GM19023 (cell line): Measurements from ENCODE around the gene DMAP1.
"Not testable (repeated sequence)": the region's sequence is repeated elsewhere in the genome, so short reads cannot be mapped to it uniquely, and the experiment has no call there.

Experiments
- ATAC-seq: cut with Tn5 transposase; IDR thresholded peaks from one replicate; pipeline ENCODE4 v1.9.1; 2021; ENCODE audit warnings: mild to moderate bottlenecking, moderate library complexity; ENCODE audit not compliant: unreplicated experiment

DMAP1 gene, protein sequence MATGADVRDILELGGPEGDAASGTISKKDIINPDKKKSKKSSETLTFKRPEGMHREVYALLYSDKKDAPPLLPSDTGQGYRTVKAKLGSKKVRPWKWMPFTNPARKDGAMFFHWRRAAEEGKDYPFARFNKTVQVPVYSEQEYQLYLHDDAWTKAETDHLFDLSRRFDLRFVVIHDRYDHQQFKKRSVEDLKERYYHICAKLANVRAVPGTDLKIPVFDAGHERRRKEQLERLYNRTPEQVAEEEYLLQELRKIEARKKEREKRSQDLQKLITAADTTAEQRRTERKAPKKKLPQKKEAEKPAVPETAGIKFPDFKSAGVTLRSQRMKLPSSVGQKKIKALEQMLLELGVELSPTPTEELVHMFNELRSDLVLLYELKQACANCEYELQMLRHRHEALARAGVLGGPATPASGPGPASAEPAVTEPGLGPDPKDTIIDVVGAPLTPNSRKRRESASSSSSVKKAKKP

DNA sequence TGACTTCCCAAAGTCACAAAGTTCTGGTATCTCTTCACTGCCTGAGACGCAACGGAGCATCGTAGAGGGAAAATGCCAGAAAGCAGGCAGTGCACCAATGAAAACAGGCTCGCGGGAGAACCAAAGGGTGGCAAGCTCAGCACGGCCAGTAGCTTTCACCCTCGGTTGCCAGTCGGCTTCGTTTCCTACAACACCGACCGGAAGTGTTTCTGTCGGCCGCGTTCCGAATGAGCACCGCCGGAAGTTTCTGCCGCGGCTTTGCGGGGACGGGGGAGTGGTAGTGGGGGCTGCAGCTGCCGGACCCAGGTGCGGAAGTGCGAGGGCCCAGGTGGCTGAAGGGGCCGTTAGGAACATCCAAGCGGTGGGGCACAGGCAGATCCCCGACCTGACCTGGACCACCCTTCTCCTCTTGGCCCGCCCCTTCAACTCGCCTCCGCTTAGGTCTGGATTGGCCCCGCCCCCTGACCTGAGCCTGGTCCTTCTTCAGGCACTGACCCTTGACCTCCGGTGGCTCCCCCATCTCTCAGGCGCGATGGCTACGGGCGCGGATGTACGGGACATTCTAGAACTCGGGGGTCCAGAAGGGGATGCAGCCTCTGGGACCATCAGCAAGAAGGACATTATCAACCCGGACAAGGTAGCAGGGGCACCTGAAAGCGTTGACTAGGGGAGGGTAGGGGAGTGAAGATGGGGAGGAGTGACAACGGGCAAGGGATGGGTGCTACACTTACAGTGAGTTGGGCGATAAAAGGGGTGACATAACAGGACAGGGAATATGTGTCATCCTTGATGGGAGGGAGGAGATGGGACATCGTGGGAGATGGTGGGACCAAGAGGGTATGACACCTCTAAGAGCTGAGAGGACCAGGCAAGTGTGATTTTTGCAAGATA is at the start of gene DMAP1:
TSS of gene DMAP1 (plus strand) at position 250 of the 891 bp plus-strand sequence. CDS start at position 533, 283 bp downstream.
- peak; percentile 72 for ATAC-seq

DNA sequence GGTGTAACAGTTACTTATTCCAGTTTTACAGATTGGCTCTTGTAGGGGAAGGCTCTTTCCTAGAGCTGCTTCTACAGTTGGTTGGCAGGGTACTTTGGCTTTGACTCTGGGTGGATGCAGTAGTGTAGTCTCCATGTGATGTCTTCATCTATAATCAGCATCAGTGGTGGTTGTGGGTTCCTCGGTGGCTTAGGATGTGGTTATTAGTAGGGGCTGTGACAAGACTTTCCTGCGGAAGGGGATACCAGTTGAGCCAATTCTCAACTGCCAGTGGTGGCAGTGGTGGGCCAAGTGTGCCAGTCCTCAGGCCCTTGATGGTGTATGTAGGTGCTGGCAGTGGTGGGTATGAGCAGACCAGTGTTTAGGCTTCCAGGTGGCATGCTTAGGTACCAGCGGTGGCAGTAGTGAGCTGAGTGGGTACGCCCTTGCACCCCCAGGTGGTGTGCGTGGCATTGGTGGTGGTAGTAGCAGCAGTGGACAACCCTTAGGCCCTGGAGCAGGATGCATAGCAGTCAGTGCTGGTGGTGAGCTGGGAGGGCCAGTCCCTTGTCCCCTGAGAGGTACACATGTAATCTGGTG is 44.7 kb upstream of the DMAP1 start:
- no peak for ATAC-seq

DNA sequence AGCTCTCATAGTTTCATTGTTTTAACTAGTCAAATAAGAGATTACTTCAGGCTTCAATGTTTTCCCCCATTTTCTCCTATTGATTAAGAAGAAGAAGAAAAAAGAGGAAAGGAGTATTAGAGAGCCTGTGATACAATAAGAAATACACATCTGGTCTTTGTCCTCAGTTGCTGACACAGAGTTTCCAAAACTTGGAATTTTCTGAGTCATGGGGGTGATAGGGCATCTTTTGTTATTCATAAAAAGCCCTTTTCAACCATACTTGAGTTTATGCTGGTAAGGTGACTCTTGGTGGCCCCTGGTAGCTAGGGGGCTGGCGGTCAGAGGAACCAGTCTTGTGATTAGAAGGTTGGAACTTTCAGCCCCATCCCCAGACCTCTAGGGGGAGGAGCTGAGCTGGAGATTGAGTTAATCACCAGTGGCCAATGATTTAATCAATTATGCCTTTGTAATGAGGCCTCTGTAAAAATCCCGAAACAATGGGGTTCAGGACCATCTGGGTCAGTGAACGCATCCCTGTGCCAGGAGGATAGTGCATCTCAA is 42.9 kb upstream of the DMAP1 start:
- no peak for ATAC-seq

DNA sequence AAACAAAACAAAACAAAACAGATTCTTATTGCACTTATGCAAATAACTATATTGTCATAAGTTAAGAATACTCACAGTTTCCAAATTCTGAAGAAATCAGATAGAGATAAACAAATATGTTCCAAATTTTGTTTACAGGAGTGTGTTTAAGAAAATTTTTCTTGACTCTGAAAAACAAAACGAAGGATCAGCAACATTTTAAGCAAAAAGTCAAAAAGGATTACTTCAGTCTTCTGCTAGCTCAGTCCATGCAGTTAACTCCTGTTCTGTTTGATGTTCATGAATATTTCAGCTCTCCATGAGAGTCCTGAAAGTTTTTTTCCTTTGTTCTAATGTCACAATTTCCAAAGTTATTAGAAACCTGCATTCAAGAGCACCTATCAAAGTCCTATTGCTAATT is 38.6 kb upstream of the DMAP1 start:
- ATAC-seq = no peak

DNA sequence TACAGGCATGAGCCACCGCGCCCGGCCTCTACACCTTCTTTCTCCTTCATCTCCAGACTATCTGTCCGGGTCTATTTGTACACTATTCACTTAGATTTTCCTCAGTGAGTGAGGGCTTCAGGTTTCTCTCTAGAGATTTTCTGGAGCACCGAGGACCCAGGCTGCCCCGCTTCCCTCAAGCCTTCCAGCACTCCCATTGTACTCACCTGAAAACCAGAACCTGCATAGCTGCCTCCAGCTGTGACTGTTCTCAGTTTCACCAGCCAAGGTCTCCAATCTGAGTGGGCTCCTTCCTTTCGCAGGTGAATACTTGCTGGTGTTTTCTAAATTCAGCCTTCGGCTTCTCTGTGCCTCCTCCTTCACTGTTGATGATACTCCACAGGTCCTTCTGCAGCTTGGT is 12.9 kb upstream of the DMAP1 start:
- ATAC-seq = no peak

DNA sequence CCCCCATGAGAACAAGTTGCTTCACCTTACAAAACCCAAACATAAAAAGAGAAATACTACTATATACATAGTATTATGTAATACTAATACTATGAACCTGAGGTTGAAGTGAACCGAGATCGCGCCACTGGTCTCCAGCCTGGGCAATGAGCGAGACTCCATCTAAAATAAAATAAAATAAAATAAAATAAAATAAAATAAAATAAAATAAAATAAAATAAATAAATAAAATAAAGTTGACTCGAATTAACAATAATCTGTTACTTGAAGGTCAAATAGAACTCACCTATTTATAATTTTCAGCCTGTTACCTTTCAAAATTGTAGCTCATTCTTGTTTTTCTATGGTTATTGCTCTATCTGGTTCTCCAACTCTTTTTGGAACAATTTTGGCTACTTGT is 6.7 kb upstream of the DMAP1 start:
- not testable (repeated sequence) for ATAC-seq

DNA sequence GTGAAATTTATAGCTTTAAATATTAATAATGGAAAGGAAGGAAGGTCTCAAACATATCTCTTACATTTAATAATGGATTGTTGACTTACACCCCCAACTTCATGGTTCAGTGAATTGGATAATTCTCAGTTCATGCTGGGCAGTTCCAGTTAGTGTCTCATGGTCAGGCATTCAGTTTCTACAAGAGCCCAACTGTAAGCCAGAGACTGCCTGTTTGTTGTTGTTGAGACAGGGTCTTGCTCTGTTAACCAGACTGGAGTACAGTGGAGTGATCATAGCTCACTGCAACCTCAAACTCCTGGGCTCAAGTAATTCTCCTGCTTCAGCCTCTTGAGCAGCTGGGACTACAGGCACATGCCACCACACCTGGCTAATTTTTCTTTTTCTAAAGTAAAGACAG is 5.0 kb upstream of the DMAP1 start:
- no peak for ATAC-seq

DNA sequence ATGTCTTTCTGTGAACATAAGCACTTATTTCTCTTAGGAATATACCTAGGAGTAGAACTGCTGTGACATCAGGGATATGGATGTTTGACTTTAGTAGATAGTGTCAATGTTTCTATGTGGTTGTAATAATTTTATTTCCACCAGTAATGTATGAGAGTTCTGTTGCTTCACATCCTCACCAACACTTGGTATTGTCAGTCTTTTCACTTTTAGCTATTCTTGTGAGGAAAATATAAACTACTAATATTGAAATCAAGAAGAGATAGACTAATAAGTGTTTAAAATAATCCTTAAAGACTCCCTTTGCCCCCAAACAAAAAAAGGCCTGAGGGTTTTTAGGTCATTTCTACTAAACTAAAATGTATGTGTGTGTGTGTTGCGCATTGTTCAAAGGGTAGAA is 2.7 kb upstream of the DMAP1 start:
- no peak for ATAC-seq

DNA sequence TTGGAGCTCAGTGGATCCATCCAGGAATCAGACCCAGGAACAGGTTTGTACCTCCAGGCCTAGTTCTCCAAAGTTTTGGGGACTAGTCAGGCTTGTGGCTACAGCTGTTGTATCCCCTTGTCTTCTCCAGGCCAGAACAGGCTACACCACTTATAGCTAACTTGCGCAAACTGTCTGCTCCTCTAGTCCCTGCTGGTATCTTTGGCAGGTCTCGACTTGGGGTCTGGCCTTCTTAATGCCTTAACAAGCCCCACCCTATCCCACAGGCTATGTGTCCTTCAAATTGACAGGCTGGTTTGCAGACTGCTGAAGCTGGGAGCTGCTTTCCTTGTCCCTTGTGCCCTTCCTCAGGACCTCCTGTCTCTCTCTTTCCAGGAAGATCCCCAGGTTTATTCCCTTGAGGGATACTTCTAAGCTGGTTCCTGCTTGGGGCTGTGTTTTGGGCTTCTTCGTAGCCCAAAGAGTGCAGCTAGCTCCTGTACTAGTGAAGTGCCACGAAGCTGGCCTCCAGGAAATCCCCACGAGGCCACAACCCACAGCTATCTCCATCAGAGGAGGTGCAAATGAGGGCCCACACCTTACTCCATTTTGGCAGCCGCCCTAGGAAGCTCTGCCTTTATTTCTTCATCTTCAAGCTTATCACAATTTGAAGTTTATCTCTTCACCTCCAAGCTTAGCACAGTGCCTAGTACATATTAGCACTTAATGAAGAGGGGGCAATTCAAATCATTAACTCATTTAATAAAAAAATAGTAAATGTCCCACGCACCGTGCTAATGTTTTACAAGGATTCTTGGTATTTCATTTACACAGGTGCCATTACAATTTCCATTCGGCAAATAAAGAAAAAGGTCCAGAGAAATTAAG is 683 bp upstream of the DMAP1 start:
- ATAC-seq = peak; percentile 26

DNA sequence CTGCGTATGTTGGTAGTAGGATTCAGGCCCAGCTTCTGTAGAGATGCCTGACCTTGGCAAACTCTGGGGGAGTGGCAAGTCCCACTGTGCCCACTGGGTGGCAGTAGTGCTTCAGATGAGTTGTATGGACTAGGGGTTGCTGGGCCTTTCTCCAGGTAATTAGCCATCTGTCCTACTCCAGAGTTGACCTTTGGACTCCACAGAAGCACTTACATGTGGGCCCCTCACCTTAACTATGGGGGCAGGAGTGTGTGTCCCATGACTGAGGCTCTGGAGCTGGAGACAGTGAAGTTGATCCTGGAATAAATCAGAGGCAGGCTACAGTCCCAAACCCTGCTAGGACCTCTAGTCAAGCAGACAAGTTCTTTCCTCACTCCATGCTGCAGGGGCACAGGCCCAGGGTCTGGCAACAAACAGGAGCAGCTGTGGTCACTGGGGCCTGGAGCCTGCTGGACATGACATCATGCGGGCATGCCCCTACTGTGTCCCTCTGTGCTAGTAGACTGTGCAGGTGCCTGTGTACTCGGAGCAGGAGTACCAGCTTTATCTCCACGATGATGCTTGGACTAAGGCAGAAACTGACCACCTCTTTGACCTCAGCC is 4.6 kb downstream of the DMAP1 start:
- ATAC-seq = no peak

DNA sequence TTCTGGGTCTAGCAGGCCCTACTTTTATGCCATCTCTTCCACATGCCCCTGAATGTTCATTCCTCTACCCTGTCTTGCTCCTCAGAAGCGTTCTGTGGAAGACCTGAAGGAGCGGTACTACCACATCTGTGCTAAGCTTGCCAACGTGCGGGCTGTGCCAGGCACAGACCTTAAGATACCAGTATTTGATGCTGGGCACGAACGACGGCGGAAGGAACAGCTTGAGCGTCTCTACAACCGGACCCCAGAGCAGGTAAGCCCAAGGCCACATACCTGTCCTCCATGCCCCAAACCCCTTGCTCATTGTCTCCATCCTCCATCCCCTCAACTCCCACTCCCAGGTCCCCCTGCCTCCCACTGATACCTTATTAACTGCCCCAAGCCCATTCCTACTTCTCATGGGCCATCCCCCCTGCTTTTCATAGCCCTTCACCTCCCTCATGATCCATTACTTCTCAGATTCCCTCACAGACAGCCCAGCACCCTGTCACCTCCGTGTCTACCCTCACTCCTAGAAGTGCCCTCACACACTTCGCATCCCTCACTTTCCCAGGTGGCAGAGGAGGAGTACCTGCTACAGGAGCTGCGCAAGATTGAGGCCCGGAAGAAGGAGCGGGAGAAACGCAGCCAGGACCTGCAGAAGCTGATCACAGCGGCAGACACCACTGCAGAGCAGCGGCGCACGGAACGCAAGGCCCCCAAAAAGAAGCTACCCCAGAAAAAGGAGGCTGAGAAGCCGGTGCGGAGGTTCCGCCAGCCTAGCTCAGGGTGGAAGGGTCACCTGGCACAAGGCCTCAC is 5.4 kb downstream of the DMAP1 start:
- ATAC-seq = no peak

DNA sequence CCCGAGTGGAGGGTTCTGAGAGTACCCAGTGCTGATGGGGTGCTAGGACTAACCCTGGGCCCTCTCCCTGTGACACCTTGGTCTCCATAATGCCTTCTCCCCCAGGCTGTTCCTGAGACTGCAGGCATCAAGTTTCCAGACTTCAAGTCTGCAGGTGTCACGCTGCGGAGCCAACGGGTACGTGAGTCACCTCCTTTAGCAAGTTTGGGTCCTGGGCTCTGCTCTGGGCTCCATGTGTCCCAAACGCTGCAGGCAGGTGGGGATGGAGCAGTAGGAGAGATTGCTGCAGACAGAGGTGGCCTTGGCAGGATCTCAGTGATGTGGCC is 6.0 kb downstream of the DMAP1 start:
- no peak for ATAC-seq

DNA sequence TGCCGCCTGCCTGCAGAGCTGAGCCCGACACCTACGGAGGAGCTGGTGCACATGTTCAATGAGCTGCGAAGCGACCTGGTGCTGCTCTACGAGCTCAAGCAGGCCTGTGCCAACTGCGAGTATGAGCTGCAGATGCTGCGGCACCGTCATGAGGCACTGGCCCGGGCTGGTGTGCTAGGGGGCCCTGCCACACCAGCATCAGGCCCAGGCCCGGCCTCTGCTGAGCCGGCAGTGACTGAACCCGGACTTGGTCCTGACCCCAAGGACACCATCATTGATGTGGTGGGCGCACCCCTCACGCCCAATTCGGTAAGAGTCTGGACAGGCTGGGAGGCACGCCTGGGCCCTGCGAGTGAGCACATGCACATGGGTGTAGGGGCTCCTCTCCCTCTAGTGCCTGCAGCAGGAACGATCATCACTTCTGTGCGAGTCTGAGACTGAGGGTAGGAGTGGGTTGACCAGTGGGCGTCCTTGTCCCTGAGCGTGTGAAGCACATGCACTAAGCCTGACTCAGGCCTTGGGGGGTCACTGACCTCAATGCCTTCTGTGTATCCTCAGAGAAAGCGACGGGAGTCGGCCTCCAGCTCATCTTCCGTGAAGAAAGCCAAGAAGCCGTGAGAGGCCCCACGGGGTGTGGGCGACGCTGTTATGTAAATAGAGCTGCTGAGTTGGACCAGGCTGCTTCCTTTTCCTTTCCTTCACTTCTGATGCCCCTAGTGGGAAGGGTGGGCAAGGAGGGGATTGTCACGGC is 6.9 kb downstream of the DMAP1 start:
- no peak for ATAC-seq

DNA sequence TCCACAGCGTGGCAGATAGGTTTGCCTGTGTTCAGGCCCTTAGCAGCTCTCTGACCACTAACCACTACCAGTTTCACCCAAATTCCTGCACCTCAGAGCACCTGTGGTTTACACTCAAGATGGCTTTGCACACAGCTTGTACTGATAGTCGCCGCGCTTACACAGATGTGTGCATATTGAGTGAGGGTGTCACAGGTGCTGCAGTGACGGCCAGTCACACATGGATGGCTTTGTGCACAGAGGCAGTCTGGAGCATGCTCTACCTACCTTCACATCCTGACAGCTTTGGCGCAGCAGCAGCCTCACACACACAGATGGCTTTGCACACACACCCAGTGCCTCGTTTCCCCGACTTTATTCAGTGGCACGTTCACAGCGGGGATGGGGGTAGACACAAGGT is 7.5 kb downstream of the DMAP1 start:
- no peak for ATAC-seq

DNA sequence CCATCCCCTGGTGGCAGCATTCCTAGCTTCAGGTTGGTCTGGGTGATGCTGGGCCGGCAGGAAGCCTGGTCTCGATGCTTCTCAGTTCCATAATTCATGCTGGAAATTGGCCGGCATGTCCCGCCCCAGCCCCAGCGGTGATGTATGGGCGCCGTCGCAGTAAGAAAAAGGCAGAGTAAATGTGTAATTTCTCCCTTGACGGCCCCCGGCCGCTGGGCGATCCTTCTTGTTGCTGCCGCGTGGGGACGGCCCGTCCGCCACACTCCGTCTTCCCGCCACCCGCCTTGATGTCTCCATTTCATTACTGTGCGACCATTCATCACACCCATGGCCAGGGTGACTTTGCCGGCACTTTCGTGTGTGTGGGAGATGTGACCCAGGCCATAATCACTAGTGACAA is 8.5 kb downstream of the DMAP1 start:
- no peak for ATAC-seq

DNA sequence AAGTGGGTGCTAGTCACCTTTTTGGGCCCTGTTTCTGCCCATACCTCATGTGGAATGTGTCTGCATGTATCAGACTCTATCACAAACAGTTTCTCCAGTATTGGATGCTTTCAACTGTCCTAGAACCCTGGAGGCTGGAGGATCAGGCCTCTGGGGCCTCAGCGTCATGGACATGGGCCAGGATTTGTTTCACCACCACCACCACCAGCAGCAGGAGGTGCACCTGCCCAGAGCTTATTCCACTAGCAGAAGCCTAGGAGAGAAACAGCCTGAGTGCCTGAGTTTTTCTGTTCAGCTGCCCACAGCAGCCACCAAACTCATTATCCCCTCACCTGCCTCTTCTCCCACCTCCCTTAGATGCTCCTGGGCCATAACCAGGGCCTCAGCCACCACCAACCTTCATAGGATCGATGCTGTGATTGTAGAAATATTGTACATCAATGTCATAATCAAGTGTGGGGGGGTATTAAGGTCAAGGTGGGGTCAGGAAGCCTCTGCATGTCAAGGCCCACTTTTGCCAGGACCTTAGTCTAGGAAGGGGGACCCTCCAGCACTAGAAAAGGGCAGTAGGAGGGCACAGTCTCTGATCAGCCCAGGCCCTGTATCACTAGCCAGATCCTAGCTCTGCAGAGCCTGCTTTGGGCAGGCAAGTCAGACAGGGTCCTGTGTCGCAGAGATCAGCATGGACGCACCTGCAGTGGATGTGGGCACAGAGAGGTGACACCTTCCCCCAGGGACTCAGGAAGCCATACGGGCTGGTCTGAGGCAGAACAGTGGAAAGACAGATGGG is 9.3 kb downstream of the DMAP1 start:
- no peak for ATAC-seq

DNA sequence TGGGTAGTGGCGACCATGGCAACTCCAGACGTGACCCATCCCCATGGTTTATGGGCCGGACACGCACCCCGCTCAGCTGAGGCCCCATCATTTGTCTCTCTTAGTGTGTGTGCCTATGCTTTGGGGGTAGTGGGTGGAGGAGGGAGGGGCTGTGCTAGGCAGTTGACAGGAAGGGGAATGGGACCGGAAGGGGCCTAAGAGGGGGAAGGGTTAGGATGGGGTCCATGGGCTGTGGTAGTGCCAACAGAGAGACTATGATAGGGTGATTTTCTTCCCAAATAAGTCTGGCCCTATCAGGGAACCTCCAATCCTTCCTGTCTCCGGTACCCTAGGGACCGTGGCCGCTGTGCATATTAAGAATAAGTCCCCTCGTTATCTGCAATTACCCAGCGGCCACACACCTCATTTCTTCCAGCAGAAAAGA is 9.9 kb downstream of the DMAP1 start:
- no peak for ATAC-seq

DNA sequence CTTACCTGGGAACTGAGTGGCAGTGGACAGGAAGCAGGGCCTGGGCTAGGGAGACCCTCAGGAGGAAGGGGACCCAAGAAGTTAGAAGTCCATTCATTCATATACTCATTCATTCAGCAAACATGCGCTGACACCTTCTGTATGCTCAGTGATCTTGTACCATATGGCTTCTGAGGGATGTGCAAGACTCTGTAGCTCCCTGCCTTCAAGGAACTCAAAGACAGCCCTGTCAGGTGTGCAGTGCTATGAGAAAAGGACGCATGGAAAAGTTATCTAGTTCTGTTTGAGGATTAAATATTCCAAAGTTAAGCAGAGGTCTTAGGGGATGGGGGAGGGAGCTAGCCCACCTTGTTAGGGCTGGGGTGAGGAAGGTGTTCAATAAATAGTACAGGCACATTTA is 12.5 kb downstream of the DMAP1 start:
- no peak for ATAC-seq
